OCI-LY7 (cell line): ENCODE measurements around the gene SLC39A7.

Source experiments
- EZH2phosphoT487 ChIP-seq: fragments of 200-600 bp; sonication (generic); IDR thresholded peaks from 2 replicates; pipeline ENCODE4 v1.6.1; 2018; ENCODE audit warnings: low read depth, borderline replicate concordance, mild to moderate bottlenecking, mixed run types, antibody characterized with exemption, low read length, moderate library complexity, mixed read lengths
- TF ChIP-seq, protein P1 (sequence below): fragments of 200-600 bp; sonication (generic); conservative IDR thresholded peaks from 2 replicates; pipeline ENCODE4 v1.5.1; 2014; ENCODE audit warnings: mild to moderate bottlenecking, antibody characterized with exemption, low read length, moderate library complexity, mixed read lengths

- TF ChIP-seq, protein P1, sequence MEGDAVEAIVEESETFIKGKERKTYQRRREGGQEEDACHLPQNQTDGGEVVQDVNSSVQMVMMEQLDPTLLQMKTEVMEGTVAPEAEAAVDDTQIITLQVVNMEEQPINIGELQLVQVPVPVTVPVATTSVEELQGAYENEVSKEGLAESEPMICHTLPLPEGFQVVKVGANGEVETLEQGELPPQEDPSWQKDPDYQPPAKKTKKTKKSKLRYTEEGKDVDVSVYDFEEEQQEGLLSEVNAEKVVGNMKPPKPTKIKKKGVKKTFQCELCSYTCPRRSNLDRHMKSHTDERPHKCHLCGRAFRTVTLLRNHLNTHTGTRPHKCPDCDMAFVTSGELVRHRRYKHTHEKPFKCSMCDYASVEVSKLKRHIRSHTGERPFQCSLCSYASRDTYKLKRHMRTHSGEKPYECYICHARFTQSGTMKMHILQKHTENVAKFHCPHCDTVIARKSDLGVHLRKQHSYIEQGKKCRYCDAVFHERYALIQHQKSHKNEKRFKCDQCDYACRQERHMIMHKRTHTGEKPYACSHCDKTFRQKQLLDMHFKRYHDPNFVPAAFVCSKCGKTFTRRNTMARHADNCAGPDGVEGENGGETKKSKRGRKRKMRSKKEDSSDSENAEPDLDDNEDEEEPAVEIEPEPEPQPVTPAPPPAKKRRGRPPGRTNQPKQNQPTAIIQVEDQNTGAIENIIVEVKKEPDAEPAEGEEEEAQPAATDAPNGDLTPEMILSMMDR, result no peak
- no peak for TF ChIP-seq EZH2phosphoT487
Measured at GRCh38 chr6:33176906-33177305, 23.8 kb upstream of the SLC39A7 start.
